ENCODE measurements around the gene ADGRG7. TPM values are rescaled to one million over a fixed set of nuclear protein-coding genes. Genes with fewer than 3 reads are reported as not detected.

ADGRG7 gene
- polyA plus RNA-seq, 2 of the 4 experiments (the other 2 are of a cell fraction): 0.09 TPM; not detected in 1

- no peak for TF ChIP-seq CBX2 (IDR thresholded peaks at IDR 0.05; ENCODE audit: borderline replicate concordance, low read depth)
- TF ChIP-seq HOXB13 (CRISPR knock-in tag; IDR thresholded peaks at IDR 0.05; ENCODE audit: low read depth): no peak
- no peak for TF ChIP-seq RCOR1 (IDR thresholded peaks at IDR 0.05; ENCODE audit: low read depth, low read length)
- no peak for TF ChIP-seq CEBPB (IDR thresholded peaks at IDR 0.05)
- TF ChIP-seq FOSB (CRISPR knock-in tag; IDR thresholded peaks at IDR 0.05): no peak
- TF ChIP-seq RARB (CRISPR knock-in tag; IDR thresholded peaks at IDR 0.05): no peak
These were observed 38.6 kb upstream of the ADGRG7 start (continued) for GRCh38 chr3:100570811-100571210.

- TF ChIP-seq HES2 (IDR thresholded peaks at IDR 0.05) (no peak), POLR2A (IDR thresholded peaks at IDR 0.05; ENCODE audit: low read length) (no peak), MAZ (IDR thresholded peaks at IDR 0.05; ENCODE audit: borderline replicate concordance, low read depth, low read length) (no peak), ESRRA (IDR thresholded peaks at IDR 0.05; ENCODE audit: borderline replicate concordance, low read length) (no peak), ELK1 (IDR thresholded peaks at IDR 0.05; ENCODE audit: low read depth, low read length) (no peak), BHLHE40 (IDR thresholded peaks at IDR 0.05; ENCODE audit: low read depth, low read length) (no peak), ZC3H11A (IDR thresholded peaks at IDR 0.05) (no peak)
- CTCF ChIA-PET: interaction anchor here (1.5 to 2.0 kb wide), 3 partner anchors 12 to 117 kb away, joined by 3 to 9 read pairs (median 5); no protein-coding TSS in a partner anchor
- ATAC-seq: no peak
These were observed 34.9 kb upstream of the ADGRG7 start for GRCh38 chr3:100574536-100574935.

GRCh38 chr3:100575704-100576103 is 33.7 kb upstream of the ADGRG7 start:
- DNase-seq (ENCODE audit: low read depth in 1 of 2, low spot score in 1 of 2): no peak
- CTCF ChIA-PET: interaction anchor here (1.0 to 2.0 kb wide), 3 partner anchors 9 to 14 kb away, joined by 3 to 9 read pairs (median 5); no protein-coding TSS in a partner anchor
- no peak overlapping the region for H3K27ac ChIP-seq
- 83% methylated on average over 6 of the region's 6 CpGs for WGBS (ENCODE audit: missing lambda C conversion rate)
- H3K4me2 ChIP-seq: no peak overlapping the region
- ATAC-seq: no peak
- H3K4me1 ChIP-seq: peaks cover 8% of the 10 kb centered on the region; the same call in 2 of the 3 replicates
- FAIRE-seq: no peak
- no peak overlapping the region for H3K4me3 ChIP-seq
- POLR2A ChIA-PET: no interaction called here
- H3K9me3 ChIP-seq: no peaks in the 10 kb centered on the region
- TF ChIP-seq HOXB5 (CRISPR knock-in tag; IDR thresholded peaks at IDR 0.05): no peak
- no peak for TF ChIP-seq CEBPB (IDR thresholded peaks at IDR 0.05)
- no peak for TF ChIP-seq BHLHE40 (IDR thresholded peaks at IDR 0.05; ENCODE audit: low read depth, low read length)
- no peak for TF ChIP-seq HDAC2 (IDR thresholded peaks at IDR 0.05)
- TF ChIP-seq ATOH8 (CRISPR knock-in tag; IDR thresholded peaks at IDR 0.05; ENCODE audit: low read depth): no peak

More at GRCh38 chr3:100574536-100574935, 34.9 kb upstream of the ADGRG7 start:
- Histone ChIP-seq H3K4me3 (no peak overlapping the region), H3K9me3 (no peaks in the 10 kb centered on the region), H3K4me2 (no peak overlapping the region), H3K27ac (no peak overlapping the region), H3K4me1 (peaks cover 8% of the 10 kb centered on the region; the same call in 2 of the 3 replicates)
- FAIRE-seq: no peak
- DNase-seq (ENCODE audit: low read depth in 1 of 2, low spot score in 1 of 2): no peak
- WGBS (ENCODE audit: missing lambda C conversion rate): 86% methylated on average over 3 of the region's 3 CpGs
- POLR2A ChIA-PET: no interaction called here

DNA sequence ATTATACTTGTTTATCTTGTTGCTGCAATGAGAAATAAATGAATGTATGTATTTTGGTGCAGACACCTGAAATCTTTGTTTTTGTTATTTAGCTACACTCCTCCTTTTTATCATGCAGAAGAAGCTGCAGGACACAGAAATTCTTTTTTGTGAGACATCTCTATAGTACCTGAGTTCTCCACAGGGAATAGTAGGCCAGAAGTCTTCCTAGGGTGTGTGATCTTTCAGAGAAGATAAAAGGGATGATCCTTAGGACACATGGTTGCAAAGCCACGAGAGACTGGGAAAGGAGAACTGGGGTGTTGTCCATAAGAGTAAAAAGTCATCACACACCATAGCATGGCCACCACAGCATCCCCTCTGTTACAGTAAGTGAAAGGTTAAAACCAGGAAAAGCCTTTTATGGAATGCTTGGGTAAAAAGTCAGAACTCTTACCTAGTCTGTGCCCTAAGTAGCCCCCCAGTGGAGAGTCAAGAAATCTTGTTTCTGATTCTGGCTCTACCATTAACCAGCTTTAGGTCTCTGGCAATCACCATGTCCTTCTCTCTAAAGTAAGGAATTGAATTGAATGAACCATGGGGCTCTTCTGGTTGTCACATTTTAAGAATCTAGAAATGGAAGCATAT is 31.9 kb upstream of the ADGRG7 start:
- ChIA-PET POLR2A (no interaction called here), CTCF (interaction anchor here (1.1 to 2.5 kb wide), 3 partner anchors 12 to 26 kb away, joined by 3 to 8 read pairs (median 4); no protein-coding TSS in a partner anchor)
- Histone ChIP-seq H3K4me2 (no peak overlapping the region), H3K4me1 (peaks cover 8% of the 10 kb centered on the region; the same call in 2 of the 3 replicates), H3K9me3 (no peaks in the 10 kb centered on the region), H3K27ac (no peak overlapping the region), H3K4me3 (no peak overlapping the region)
- 33% methylated on average over 1 of the region's 1 CpG for WGBS (ENCODE audit: missing lambda C conversion rate)
- ATAC-seq: peak in 1 of 2 experiments; percentile 38; a peak in 2 of 6 replicates
- no peak for FAIRE-seq
- DNase-seq (ENCODE audit: low read depth in 1 of 2, low spot score in 1 of 2): no peak
- TF ChIP-seq JUNB (IDR thresholded peaks at IDR 0.05) (no peak), EP300 (IDR thresholded peaks at IDR 0.05) (no peak), RARB (CRISPR knock-in tag; IDR thresholded peaks at IDR 0.05) (no peak), EHMT2 (IDR thresholded peaks at IDR 0.05; ENCODE audit: low read depth) (no peak), HOXA7 (CRISPR knock-in tag; IDR thresholded peaks at IDR 0.05) (no peak), KDM1A (IDR thresholded peaks at IDR 0.05; ENCODE audit: low read depth) (no peak), HDAC2 (IDR thresholded peaks at IDR 0.05) (no peak), FOSL2 (IDR thresholded peaks at IDR 0.05) (no peak), FOSL2 (CRISPR knock-in tag; IDR thresholded peaks at IDR 0.05) (no peak), RCOR1 (IDR thresholded peaks at IDR 0.05; ENCODE audit: low read depth, low read length) (no peak), MAZ (IDR thresholded peaks at IDR 0.05; ENCODE audit: borderline replicate concordance, low read depth, low read length) (no peak), CHD4 (IDR thresholded peaks at IDR 0.05; ENCODE audit: borderline replicate concordance) (no peak)
